IPS DF 19.7 (cell line): ENCODE results near the gene ZBTB47.

Experiments
- DNase-seq: peaks from one replicate; pipeline ENCODE4 v3.0.0-alpha.2; 2013; ENCODE audit warnings: low read depth, low spot score

ZBTB47 gene

GRCh38 chr3:42665050-42665878, 11.8 kb downstream of the ZBTB47 start:
- no peak for DNase-seq

DNA sequence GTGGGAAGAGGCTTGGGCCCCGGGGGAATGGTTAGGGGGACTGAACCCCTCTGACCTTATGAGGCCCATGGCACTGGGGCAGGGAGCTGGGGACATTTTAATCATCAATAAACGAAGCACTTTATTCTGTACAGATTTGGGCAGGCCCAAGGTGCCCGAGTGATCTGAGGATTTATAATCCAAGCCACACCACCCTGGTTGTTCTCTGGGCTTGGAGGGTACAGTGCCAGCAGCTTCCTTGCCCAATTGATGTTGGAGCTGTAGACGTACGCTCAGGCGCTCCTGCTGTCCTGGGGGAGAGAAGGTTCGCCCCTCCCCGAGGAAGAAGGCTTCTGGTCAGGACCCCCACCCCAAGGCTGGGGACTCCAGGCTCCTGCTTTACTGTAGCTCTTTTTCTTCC, 12.5 kb downstream of the ZBTB47 start:
- DNase-seq: no peak

DNA sequence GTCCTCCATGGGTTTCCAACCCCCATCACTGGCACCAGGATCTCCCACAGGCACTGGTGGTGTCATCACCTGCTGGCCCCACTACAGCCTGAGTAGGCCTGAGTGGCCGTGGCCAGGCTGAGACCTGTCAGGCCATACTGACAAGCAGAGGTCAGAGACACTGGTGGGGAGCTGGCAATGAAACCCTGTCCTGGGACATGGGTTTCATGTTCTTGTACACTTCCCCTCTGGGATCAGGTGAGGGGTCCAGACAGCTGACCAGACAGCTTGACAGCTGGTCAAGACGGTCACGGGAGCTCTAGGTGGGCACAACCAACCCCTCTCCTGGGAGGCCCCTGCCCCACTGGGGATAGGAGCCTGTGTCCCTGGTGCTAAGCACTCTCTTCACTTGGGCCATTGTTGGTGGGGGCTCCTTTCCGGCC, 13.1 kb downstream of the ZBTB47 start:
- DNase-seq: no peak

GRCh38 chr3:42667096-42667522, 13.6 kb downstream of the ZBTB47 start:
- DNase-seq: no peak

- DNase-seq: no peak
Observed at GRCh38 chr3:42667523-42668412, 14.3 kb downstream of the ZBTB47 start.

DNA sequence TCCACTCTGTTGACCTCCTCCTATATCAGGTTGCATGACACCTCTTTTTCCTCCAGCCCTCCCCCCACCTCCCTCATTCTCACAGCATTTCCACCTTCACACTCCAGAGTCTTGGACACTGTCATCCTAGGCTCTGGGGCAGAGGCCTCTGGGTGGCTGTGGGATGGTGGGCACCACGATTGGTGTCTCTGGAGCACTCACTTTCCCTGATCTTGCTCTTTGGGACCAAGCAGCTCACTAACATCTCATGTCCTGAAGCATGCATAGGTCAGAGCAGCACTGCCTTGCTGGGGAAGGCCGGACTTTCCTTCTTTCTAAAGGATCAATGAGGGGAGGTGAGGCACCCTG, 14.9 kb downstream of the ZBTB47 start:
- no peak for DNase-seq

DNA sequence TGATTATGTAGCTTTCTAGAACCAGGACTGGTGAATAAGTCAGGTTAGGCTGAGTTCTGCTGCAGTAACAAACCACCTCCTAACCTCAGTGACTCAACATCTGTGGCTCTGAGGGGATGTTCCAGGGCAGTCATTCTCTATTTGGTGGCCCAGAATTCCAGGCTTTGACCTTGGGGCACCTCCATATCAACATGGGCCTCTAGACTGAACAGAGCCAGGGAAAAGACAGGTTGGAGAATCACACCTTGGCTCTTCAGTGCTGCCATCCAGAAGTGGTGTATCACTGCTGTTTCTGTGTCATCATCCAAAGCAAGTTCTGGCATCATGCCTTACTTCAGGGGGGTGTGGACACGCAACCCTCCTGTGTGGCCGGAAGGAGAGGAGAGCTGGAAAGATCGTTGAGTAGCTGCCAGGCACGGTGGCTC, 15.3 kb downstream of the ZBTB47 start:
- no peak for DNase-seq

GRCh38 chr3:42670051-42670576, 16.6 kb downstream of the ZBTB47 start:
- DNase-seq: no peak

- DNase-seq: no peak
Observed at GRCh38 chr3:42670670-42671069, 17.2 kb downstream of the ZBTB47 start.

GRCh38 chr3:42672515-42672914, 19.0 kb downstream of the ZBTB47 start:
- DNase-seq: no peak

GRCh38 chr3:42673082-42673481, 19.6 kb downstream of the ZBTB47 start:
- DNase-seq: no peak

- DNase-seq: no peak
Observed at GRCh38 chr3:42674146-42674545, 20.6 kb downstream of the ZBTB47 start.

DNA sequence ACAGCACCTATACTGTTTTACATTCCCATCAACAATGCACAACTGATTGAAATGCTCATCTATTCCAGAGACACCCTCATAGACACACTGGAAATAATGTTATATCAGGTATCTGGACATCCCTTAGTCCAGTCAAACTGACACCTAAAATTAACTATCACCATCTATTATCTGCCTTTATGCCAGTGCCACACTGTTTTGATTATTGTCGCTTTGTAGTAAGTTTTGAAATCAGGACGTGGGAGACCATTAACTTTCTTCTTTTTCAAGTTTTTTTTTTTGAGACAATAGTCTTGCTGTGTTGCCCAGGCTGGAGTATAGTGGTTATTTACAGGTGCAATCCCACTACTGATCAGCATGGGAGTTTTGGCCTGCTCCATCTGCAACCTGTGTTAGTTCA, 22.4 kb downstream of the ZBTB47 start:
- no peak for DNase-seq

GRCh38 chr3:42678447-42678846, 24.9 kb downstream of the ZBTB47 start:
- no peak for DNase-seq

DNA sequence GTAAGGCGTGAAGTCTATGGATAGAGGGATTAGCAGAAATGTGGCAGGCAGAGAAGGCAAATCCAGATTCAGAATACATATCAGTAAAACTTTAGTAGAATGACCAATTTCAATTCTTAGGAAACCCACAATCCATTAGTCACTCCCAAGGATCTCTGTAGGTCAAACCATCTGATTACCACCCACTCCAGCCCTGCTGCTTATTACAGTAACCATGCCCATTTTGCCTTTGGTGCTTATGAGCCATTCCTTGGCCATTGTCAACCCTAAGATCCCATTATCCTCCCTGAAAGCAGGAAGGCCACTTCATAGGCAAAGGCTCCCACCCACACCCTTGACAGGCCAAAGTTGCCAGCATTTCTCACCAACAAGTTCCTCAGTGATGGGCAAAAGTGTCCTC, 26.8 kb downstream of the ZBTB47 start:
- DNase-seq: no peak

- DNase-seq: no peak
Observed at GRCh38 chr3:42680806-42681205, 27.3 kb downstream of the ZBTB47 start.

DNA sequence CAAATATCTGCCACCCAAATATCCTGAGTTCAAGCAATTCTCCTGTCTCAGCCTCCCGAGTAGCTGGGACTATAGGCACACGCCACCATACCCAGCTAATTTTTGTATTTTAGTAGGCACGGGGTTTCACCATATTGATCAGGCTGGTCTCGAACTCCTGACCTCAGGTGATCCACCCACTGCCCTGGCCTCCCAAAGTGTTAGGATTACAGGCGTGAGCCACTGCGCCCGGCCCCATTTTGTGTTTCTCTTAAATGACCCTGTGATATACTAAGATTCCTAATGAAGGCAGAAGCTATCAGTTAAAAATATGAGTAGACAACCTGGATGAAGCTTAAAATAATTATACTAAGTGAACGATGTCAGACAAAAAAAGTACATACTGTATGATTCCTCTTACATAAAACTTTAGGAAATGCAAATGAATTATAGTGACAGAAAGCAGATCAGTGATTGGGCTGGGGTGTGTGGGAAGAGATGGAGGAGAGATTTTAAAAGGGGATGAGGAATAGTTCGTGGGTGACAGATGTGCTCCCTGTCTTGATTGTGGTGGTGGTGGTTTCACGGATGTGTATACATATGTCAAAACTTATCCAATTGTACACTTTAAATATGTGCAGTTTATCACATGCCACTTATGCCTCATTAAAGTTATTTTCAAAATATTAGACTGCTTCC, 28.0 kb downstream of the ZBTB47 start:
- no peak for DNase-seq

- DNase-seq: no peak
Observed at GRCh38 chr3:42682301-42683070, 29.0 kb downstream of the ZBTB47 start.

DNA sequence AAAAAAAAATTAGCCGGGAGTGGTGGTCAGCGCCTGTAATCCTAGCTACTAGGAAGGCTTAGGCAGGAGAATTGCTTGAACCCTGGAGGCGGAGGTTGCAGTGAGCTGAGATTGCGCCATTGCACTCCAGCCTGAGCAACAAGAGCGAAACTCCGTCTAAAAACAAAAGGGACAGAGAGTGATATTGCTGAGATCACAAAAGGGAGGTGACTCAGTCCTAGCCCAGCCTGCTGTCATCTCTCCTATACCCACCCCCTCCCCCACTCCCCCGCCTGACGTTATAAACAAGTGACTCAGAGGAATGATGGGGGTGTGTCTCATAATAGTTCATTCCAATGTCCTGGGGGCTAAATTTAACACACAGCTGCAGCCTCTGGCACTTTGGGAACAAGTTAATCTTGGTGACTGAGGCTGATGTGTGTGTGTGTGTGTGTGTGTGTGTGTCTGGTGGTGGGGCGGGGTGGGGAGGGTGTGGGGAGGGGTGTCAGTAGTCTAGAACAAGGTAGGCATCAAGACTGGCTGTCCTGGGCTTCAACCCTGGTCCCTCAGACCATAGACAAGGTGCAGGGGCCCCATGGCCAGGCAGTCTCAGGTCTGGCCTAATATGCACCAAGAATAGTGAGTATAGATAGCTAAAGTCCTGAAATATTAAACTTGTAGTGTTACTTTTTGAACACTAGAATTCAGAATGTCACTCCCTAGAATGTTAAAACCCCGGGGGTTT, 30.5 kb downstream of the ZBTB47 start:
- no peak for DNase-seq

DNA sequence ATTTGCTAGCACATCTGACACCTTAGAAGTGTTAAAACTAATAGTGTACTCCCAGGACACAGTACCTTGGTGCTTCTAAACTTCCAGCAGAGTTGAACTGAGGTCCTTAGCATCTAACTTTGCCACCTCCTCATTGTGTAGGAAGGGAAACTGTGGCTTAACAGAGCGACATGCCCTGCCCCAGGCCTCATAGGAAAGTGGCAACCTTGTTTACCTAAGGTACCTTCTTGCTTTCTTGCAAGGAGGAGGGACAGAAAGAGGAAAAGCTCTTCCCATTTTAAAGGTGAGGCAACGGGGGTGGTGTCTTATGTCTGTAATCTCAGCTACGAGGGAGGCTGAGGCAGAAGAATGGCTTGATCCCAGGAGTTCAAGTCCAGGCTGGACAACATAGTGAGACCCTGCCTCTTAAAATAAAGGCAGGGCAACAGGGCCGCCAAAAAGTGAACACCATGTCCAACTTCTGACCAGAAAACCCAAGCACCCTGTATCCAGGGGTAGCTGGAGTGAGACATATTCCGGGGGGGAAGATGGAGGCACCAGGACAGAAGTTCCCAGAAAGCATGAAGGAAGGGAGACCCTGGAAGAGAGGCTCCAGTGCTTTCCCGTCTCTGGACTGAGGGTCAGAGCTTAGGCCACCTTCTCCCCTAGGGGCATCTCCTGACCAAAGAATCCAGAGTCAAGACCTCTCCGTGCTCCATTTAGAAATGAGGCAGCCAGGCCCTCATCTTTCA, 31.3 kb downstream of the ZBTB47 start:
- no peak for DNase-seq
